ENCODE data around the gene TBCA.

Gene TBCA

GRCh38 chr5:77777281-77777892, 1.2 kb upstream of the TBCA start:
- no peaks in the 10 kb centered on the region; the same call in 1 of the 2 replicates for H3K4me1 ChIP-seq
- H3K4me3 ChIP-seq (ENCODE audit: low read depth, low read length), result no peak overlapping the region
- no peaks in the 10 kb centered on the region for H3K27me3 ChIP-seq
- no peak for DNase-seq
- TF ChIP-seq CTCF (IDR thresholded peaks at IDR 0.05; ENCODE audit: low read depth, low read length), result no peak
- H3K9me3 ChIP-seq, result no peaks in the 10 kb centered on the region
- peaks cover 10% of the 10 kb centered on the region for H3K36me3 ChIP-seq

GRCh38 chr5:77776554-77777206, 541 bp upstream of the TBCA start:
- TF ChIP-seq CTCF (IDR thresholded peaks at IDR 0.05; ENCODE audit: low read depth, low read length), result no peak
- no peaks in the 10 kb centered on the region for H3K27me3 ChIP-seq
- no peak for DNase-seq
- H3K4me1 ChIP-seq, result no peaks in the 10 kb centered on the region; the same call in 1 of the 2 replicates
- H3K4me3 ChIP-seq (ENCODE audit: low read depth, low read length), result peak overlapping the region; percentile 78
- peaks cover 10% of the 10 kb centered on the region for H3K36me3 ChIP-seq
- no peaks in the 10 kb centered on the region for H3K9me3 ChIP-seq

GRCh38 chr5:77774981-77775789, 954 bp downstream of the TBCA start:
- H3K36me3 ChIP-seq, result peaks cover 21% of the 10 kb centered on the region
- H3K9me3 ChIP-seq, result no peaks in the 10 kb centered on the region
- no peaks in the 10 kb centered on the region; the same call in 1 of the 2 replicates for H3K4me1 ChIP-seq
- peak overlapping the region; percentile 78 for H3K4me3 ChIP-seq (ENCODE audit: low read depth, low read length)
- DNase-seq, result no peak
- no peaks in the 10 kb centered on the region for H3K27me3 ChIP-seq
- no peak for TF ChIP-seq CTCF (IDR thresholded peaks at IDR 0.05; ENCODE audit: low read depth, low read length)

GRCh38 chr5:77773734-77774280, 2.3 kb downstream of the TBCA start:
- no peak for TF ChIP-seq CTCF (IDR thresholded peaks at IDR 0.05; ENCODE audit: low read depth, low read length)
- no peaks in the 10 kb centered on the region; the same call in 1 of the 2 replicates for H3K4me1 ChIP-seq
- H3K4me3 ChIP-seq (ENCODE audit: low read depth, low read length), result no peak overlapping the region
- no peaks in the 10 kb centered on the region for H3K27me3 ChIP-seq
- H3K9me3 ChIP-seq, result no peaks in the 10 kb centered on the region
- no peak for DNase-seq
- H3K36me3 ChIP-seq, result peaks cover 32% of the 10 kb centered on the region

GRCh38 chr5:77772729-77773128, 3.4 kb downstream of the TBCA start:
- Histone ChIP-seq H3K9me3 (no peaks in the 10 kb centered on the region), H3K36me3 (peaks cover 40% of the 10 kb centered on the region), H3K27me3 (no peaks in the 10 kb centered on the region), H3K4me1 (no peaks in the 10 kb centered on the region; the same call in 1 of the 2 replicates), H3K4me3 (ENCODE audit: low read depth, low read length) (no peak overlapping the region)
- TF ChIP-seq CTCF (IDR thresholded peaks at IDR 0.05; ENCODE audit: low read depth, low read length), result no peak
- DNase-seq, result no peak
